ENCODE data around the gene CD2AP. TPM values are rescaled to one million over a fixed set of nuclear protein-coding genes. Genes with fewer than 3 reads are reported as not detected.

CD2AP gene
- total RNA-seq, 1 donor from 2014 or later, result 11.7 TPM

GRCh38 chr6:47490676-47491075 is 13.1 kb downstream of the CD2AP start:
- intact Hi-C loops (cut with DNase I), result no loop called here
- DNase-seq (ENCODE audit: low spot score), result no peak

GRCh38 chr6:47492355-47492754 is 14.8 kb downstream of the CD2AP start:
- intact Hi-C loops (cut with DNase I), result no loop called here

GRCh38 chr6:47495207-47495606 is 17.6 kb downstream of the CD2AP start:
- DNase-seq (ENCODE audit: low spot score), result no peak
- intact Hi-C loops (cut with DNase I), result no loop called here

More at GRCh38 chr6:47492355-47492754, 14.8 kb downstream of the CD2AP start:
- no peak for DNase-seq (ENCODE audit: low spot score)

DNA sequence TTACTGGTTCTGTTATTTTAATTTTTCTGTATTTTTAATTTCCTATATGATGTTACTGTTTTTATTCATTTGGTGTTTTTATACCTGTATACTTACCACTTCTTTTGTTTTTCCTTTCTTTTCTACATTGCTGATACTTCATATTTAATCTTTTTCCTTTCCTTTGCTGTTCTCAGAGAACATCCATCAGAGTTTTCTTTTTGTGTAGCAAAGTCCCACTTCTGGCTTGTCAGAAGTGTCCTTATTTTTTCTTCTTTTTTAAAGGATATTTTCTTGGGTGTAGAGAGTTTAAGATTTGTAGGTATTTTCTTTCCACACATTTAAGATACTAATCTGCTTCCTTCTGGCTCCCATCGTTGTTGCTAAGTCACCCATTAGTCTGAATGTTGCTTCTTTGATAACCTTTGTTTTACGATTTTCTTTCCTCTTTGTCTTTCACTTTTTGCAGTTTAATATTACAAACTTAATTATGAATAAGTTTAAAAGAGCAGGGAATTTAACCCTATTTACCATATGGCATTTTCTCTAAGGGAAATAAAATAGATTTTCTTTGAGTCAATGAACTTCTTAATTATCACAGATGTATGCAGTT is 18.5 kb downstream of the CD2AP start:
- intact Hi-C loops (cut with DNase I), result no loop called here
- DNase-seq (ENCODE audit: low spot score), result no peak

DNA sequence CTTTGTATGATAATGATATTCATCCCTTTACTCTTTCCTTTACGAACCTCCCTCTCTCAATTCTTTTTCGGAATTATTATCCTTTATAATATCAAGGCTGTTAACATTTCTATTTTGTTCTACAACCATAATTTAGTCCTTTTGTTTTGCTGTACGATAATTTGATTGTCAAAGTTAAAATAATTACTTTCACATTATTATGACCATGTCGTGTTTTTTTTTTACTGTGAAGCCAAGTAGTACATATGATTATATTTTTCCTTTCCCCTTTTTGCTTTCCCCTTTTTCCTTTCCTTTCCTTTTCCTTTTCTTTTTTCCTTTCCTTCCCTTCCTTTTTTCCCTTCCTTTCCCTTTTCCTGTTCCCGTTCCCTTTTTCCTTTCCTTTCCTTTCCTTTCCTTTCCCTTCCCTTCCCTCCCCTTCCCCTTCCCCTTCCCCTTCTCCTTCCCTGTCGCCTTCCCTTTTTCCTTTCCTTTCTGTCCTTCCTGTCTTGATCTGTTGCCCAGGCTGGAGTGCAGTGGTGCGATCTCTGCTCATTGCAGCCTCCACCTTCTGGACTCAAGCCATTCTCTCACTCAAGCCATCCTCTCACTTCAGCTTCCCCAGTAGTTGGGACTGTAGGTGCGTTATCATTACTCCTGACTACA is 19.5 kb downstream of the CD2AP start:
- intact Hi-C loops (cut with DNase I), result no loop called here
- no peak for DNase-seq (ENCODE audit: low spot score)

GRCh38 chr6:47502920-47503319 is 25.3 kb downstream of the CD2AP start:
- intact Hi-C loops (cut with DNase I), result no loop called here
- no peak for DNase-seq (ENCODE audit: low spot score)

DNA sequence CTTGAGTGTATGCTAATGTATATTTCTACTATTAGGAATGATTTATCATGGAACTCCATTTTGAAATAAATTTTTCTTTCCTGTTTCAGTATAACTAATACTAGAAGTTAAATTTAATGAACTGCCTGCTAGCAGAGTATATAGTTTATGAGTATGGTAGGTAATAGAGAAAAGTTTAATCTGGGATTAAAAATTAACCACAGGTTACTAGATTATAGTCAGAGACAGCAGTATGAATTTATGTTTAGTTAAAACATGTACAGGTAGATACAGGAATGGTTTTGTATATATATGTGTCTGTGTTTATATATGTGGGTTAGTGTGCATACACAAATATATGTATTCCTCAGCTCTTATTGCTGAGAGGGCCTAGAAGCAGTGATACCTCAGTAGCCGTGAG is 32.3 kb downstream of the CD2AP start:
- intact Hi-C loops (cut with DNase I), result no loop called here

GRCh38 chr6:47512872-47513271 is 35.3 kb downstream of the CD2AP start:
- intact Hi-C loops (cut with DNase I), result no loop called here
- DNase-seq (ENCODE audit: low spot score), result no peak

More for the DNA sequence above, 32.3 kb downstream of the CD2AP start:
- DNase-seq (ENCODE audit: low spot score), result no peak

DNA sequence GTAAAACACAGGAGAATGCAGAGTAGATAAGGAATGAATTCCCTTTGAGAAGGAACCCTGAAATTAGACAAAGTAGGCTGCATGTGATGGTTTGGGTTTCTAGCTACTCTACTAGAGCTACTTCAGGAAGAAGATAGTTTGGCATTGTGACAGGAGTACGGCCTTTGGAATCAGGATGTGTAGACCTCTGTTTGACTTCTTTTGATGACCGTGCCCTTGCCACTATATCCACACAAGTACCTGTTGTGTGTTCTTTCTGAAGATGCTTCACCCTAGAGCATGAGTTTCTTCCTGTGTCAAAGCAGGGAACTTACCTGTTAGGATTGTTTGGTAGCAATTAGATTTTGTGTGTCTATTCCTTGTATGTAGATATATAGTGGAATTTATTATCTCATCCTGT is 41.7 kb downstream of the CD2AP start:
- DNase-seq (ENCODE audit: low spot score), result no peak
- intact Hi-C loops (cut with DNase I), result no loop called here

DNA sequence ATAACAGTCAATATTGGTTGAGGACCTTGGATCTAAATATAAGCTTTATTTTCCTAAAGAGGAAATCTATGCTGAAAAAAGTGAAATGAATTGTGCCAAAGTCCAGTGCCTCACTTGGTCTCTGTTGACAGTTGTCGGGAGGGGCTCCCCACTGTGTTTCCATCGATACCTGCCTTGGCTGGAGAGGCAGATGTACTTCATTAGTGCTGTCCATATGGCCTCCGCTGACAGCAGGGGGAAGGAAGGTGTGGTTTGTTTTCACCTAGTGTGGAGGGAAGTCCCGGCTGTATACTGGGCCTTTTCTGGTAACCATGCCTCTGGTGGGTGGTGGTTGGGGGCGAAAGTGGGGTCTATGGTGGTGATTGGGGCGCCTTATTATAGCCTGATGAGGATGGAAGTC is 42.7 kb downstream of the CD2AP start:
- intact Hi-C loops (cut with DNase I), result no loop called here
- no peak for DNase-seq (ENCODE audit: low spot score)

- intact Hi-C loops (cut with DNase I), result no loop called here
- no peak for DNase-seq (ENCODE audit: low spot score)
These were observed 44.4 kb downstream of the CD2AP start for GRCh38 chr6:47521961-47522360.

GRCh38 chr6:47524136-47524845 is 46.7 kb downstream of the CD2AP start:
- DNase-seq (ENCODE audit: low spot score), result no peak
- intact Hi-C loops (cut with DNase I), result no loop called here

DNA sequence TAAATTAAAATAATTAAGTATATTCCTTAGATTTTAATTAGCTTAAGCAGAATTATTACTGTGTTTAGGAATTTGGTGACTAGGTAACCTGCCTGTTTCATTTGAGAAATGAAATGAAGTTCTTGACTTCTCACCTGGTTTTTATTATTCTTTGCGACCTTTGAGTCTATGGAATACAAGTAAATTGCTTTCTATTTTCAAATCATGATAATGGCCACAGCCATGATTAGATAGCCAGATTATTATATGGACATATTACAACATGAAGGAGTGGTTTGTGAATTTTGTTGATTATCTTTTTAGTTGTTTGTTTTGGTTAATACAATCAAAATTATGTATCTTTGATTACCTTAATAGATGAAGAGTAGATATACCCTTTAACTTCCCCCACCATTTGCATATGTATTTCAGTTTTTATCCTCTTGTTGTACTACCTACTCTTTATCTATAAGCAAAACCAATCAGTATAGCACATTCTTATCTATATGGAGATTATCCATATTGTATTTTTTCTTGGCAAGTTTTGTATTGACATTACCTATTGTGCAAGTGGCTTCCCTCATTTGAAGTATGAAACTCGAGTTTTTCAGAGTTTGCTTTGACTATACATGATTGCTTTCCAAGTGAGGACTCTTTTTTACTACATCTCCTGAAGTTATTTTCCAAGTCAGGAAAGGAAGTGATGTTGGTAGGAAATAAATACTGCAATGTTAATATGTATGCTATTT is 47.9 kb downstream of the CD2AP start:
- intact Hi-C loops (cut with DNase I), result no loop called here
- no peak for DNase-seq (ENCODE audit: low spot score)

DNA sequence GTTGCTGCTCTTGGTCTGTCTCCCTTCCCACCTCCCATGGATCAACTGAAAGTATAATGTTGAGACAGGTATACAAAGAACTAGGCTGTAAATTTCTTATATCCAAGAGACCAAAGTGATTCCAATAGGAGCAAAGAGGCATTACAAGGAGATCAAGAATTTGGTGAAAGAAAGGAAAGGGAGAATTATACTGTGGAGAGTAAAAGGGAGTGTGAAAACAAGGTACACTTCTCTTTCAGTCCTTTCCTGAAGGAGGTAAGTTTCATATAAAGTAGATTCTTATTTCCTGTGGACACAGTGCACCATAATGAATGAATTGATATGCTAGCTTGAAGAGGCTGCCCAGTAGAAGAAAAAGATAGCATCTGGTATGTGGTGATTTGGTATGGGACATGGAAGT is 49.7 kb downstream of the CD2AP start:
- intact Hi-C loops (cut with DNase I), result no loop called here

GRCh38 chr6:47529734-47530133 is 52.1 kb downstream of the CD2AP start:
- intact Hi-C loops (cut with DNase I), result no loop called here
- DNase-seq (ENCODE audit: low spot score), result no peak

More for the DNA sequence above, 49.7 kb downstream of the CD2AP start:
- DNase-seq (ENCODE audit: low spot score), result no peak

- intact Hi-C loops (cut with DNase I), result no loop called here
These were observed 55.5 kb downstream of the CD2AP start for GRCh38 chr6:47532981-47533585.

DNA sequence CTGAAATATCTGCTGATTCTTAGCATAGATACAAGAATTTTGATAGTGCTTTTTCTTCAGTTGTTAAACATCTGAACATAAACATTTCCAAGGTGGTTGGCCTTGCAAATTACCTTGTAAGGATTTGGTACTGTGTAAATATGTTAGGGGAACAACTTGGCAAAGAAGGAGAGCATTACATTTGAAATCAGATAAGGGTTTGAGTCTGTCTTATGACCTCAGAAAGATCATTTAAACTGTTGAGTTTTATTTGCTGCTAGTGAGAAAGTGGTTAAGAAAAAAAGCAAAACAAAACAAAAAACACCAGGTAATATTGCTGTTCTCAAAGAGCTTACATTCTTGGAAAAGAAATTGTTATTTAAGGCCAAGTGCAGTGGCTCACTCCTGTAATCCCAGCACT is 56.5 kb downstream of the CD2AP start:
- intact Hi-C loops (cut with DNase I), result no loop called here
- no peak for DNase-seq (ENCODE audit: low spot score)

More at GRCh38 chr6:47532981-47533585, 55.5 kb downstream of the CD2AP start:
- DNase-seq (ENCODE audit: low spot score), result no peak

DNA sequence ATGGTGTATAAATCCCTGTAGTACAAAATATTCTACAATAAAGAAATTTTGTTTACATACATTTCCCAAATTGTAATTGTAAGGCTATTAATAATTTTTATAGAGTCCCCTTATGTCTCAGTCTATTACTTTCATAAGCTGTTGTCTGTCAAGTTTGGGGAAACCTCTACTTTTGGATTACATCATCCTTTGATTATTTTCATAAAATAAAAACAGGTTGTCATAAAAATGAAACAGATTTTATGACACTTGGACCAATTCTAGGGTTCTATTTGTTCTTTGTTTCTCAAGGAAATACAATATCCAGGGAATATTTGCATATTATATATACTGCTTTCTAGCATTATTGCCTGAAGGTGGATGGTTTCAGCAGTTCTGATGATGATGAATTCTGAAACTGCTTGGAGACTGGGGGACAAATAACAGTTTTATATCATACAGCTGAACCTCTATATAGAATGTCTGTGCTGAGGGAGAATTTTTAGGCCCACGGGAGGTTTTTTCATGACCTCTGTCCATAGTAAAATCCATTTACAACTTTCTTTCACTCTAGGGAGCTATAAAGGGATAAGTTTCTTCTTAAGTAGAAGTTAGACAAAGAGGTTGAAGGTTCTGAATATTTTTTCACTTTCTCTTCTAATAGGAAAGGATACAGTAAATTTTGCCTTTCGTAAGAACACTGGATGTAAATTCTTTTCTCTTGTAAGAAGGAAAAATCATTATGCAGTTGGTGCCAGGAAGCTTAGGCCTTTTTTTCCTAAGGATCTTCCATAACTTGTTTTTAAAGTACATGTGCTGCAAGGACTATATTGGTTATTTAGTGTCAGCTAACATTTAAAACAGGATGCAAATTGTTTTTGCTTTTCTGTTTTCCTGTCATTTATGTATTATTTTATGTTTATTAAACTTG is 58.0 kb downstream of the CD2AP start:
- no peak for DNase-seq (ENCODE audit: low spot score)
- intact Hi-C loops (cut with DNase I), result no loop called here

- intact Hi-C loops (cut with DNase I), result no loop called here
- DNase-seq (ENCODE audit: low spot score), result no peak
These were observed 59.3 kb downstream of the CD2AP start for GRCh38 chr6:47536816-47537401.
